IgD-negative memory B cell (primary cell): ENCODE measurements around the gene IGF2. TPM values are rescaled to one million over a fixed set of nuclear protein-coding genes. Genes with fewer than 3 reads are reported as not detected.
A peak's percentile ranks its signal among the peaks of the same experiment; 100 is the strongest.

Experiments used
- H3K27ac Mint-ChIP-seq, 3 donors: one replicate each; pipeline ENCODE4 v1.8.0; 2020 to 2022; ENCODE audit warnings: mild to moderate bottlenecking in 3 of 3, mixed read lengths in 3 of 3, moderate library complexity in 1 of 3
- H3K27me3 Mint-ChIP-seq: one replicate; pipeline ENCODE4 v1.8.0; 2021; ENCODE audit warnings: mixed read lengths
- H3K36me3 Mint-ChIP-seq: one replicate; pipeline ENCODE4 v1.8.0; 2020; ENCODE audit warnings: mild to moderate bottlenecking, mixed read lengths
- H3K4me1 Mint-ChIP-seq, 3 donors: one replicate each; pipeline ENCODE4 v1.8.0; 2020 to 2022; ENCODE audit warnings: mixed read lengths in 3 of 3, mild to moderate bottlenecking in 1 of 3
- H3K4me3 Mint-ChIP-seq, 4 donors: one replicate each; pipeline ENCODE4 v1.8.0; 2020 to 2022; ENCODE audit warnings: mild to moderate bottlenecking in 4 of 4, mixed read lengths in 4 of 4, moderate library complexity in 3 of 4
- H3K9me3 Mint-ChIP-seq, 3 donors: one replicate each; pipeline ENCODE4 v1.8.0; 2020 to 2021; ENCODE audit warnings: mixed read lengths in 3 of 3, mild to moderate bottlenecking in 1 of 3
- polyA plus RNA-seq: library from polyadenylated mRNA; unstranded; fragments of 300-500 nt; fragmentation: Illumina TruSeq; gene quantifications from one replicate; pipeline ENCODE4 v1.2.3, GENCODE V29; 2021

Gene IGF2
- polyA plus RNA-seq, 1 donor from 2014 or later: not detected

GRCh38 chr11:2175659-2176058 lies 36.5 kb upstream of the IGF2 start:
- Mint-ChIP-seq H3K9me3 (no peaks in the 10 kb centered on the region), H3K27me3 (peaks cover 2% of the 10 kb centered on the region), H3K4me1 (no peaks in the 10 kb centered on the region), H3K27ac (no peak overlapping the region), H3K36me3 (no peaks in the 10 kb centered on the region), H3K4me3 (no peak overlapping the region)

GRCh38 chr11:2174361-2174760 lies 35.2 kb upstream of the IGF2 start:
- Mint-ChIP-seq H3K4me1 (no peaks in the 10 kb centered on the region), H3K27me3 (peaks cover 2% of the 10 kb centered on the region), H3K27ac (no peak overlapping the region), H3K4me3 (no peak overlapping the region), H3K36me3 (no peaks in the 10 kb centered on the region), H3K9me3 (no peaks in the 10 kb centered on the region)

- Mint-ChIP-seq H3K4me3 (no peak overlapping the region), H3K4me1 (no peaks in the 10 kb centered on the region), H3K27me3 (peaks cover 2% of the 10 kb centered on the region), H3K9me3 (no peaks in the 10 kb centered on the region), H3K27ac (no peak overlapping the region), H3K36me3 (no peaks in the 10 kb centered on the region)
These were observed 34.6 kb upstream of the IGF2 start for GRCh38 chr11:2173761-2174160.

- Mint-ChIP-seq H3K9me3 (no peaks in the 10 kb centered on the region), H3K4me3 (no peak overlapping the region), H3K36me3 (no peaks in the 10 kb centered on the region), H3K4me1 (no peaks in the 10 kb centered on the region), H3K27ac (no peak overlapping the region), H3K27me3 (peaks cover 2% of the 10 kb centered on the region)
These were observed 34.0 kb upstream of the IGF2 start for GRCh38 chr11:2173150-2173693.

- Mint-ChIP-seq H3K27me3 (peaks cover 2% of the 10 kb centered on the region), H3K4me1 (no peaks in the 10 kb centered on the region), H3K27ac (no peak overlapping the region), H3K36me3 (no peaks in the 10 kb centered on the region), H3K9me3 (no peaks in the 10 kb centered on the region), H3K4me3 (no peak overlapping the region)
These were observed 33.5 kb upstream of the IGF2 start for GRCh38 chr11:2172676-2173075.

- Mint-ChIP-seq H3K36me3 (no peaks in the 10 kb centered on the region), H3K9me3 (no peaks in the 10 kb centered on the region), H3K4me3 (no peak within 1 kb of the TSS), H3K4me1 (no peaks in the 10 kb centered on the region), H3K27me3 (peaks cover 2% of the 10 kb centered on the region), H3K27ac (no peak within 1 kb of the TSS)
These were observed 32.4 kb upstream of the IGF2 start, which contains the start of gene TH for GRCh38 chr11:2171591-2172003. TH (minus strand) TSS chr11:2171815; CDS start chr11:2171786, 29 bp downstream.

GRCh38 chr11:2169626-2170570 lies 30.7 kb upstream of the IGF2 start:
- H3K9me3 Mint-ChIP-seq: no peaks in the 10 kb centered on the region
- peaks cover 2% of the 10 kb centered on the region for H3K27me3 Mint-ChIP-seq
- H3K4me1 Mint-ChIP-seq: no peaks in the 10 kb centered on the region
- H3K36me3 Mint-ChIP-seq: no peaks in the 10 kb centered on the region
- H3K4me3 Mint-ChIP-seq: no peak overlapping the region
- no peak overlapping the region for H3K27ac Mint-ChIP-seq

GRCh38 chr11:2169005-2169378 lies 29.8 kb upstream of the IGF2 start:
- Mint-ChIP-seq H3K4me1 (no peaks in the 10 kb centered on the region), H3K9me3 (no peaks in the 10 kb centered on the region), H3K4me3 (no peak overlapping the region), H3K27ac (no peak overlapping the region), H3K36me3 (no peaks in the 10 kb centered on the region), H3K27me3 (peaks cover 2% of the 10 kb centered on the region)

GRCh38 chr11:2168286-2169004 lies 29.3 kb upstream of the IGF2 start:
- Mint-ChIP-seq H3K27me3 (peaks cover 2% of the 10 kb centered on the region), H3K9me3 (no peaks in the 10 kb centered on the region), H3K4me3 (no peak overlapping the region), H3K27ac (no peak overlapping the region), H3K4me1 (no peaks in the 10 kb centered on the region), H3K36me3 (no peaks in the 10 kb centered on the region)

- Mint-ChIP-seq H3K27me3 (peaks cover 2% of the 10 kb centered on the region), H3K27ac (no peak overlapping the region), H3K4me1 (no peaks in the 10 kb centered on the region), H3K36me3 (no peaks in the 10 kb centered on the region), H3K9me3 (no peaks in the 10 kb centered on the region), H3K4me3 (peak overlapping the region in 1 of 4 donors; percentile 28)
These were observed 28.2 kb upstream of the IGF2 start for GRCh38 chr11:2167141-2168045.

GRCh38 chr11:2166091-2166851 lies 27.1 kb upstream of the IGF2 start:
- Mint-ChIP-seq H3K4me3 (no peak overlapping the region), H3K36me3 (no peaks in the 10 kb centered on the region), H3K4me1 (no peaks in the 10 kb centered on the region), H3K27me3 (peaks cover 2% of the 10 kb centered on the region), H3K9me3 (no peaks in the 10 kb centered on the region), H3K27ac (no peak overlapping the region)

- Mint-ChIP-seq H3K27ac (no peak overlapping the region), H3K4me1 (no peaks in the 10 kb centered on the region), H3K27me3 (peaks cover 2% of the 10 kb centered on the region), H3K36me3 (no peaks in the 10 kb centered on the region), H3K9me3 (no peaks in the 10 kb centered on the region), H3K4me3 (no peak overlapping the region)
These were observed 26.4 kb upstream of the IGF2 start for GRCh38 chr11:2165571-2165970.

- no peaks in the 10 kb centered on the region for H3K36me3 Mint-ChIP-seq
- H3K4me3 Mint-ChIP-seq: no peak overlapping the region
- H3K27ac Mint-ChIP-seq: no peak overlapping the region
- H3K4me1 Mint-ChIP-seq: no peaks in the 10 kb centered on the region
- H3K27me3 Mint-ChIP-seq: peaks cover 2% of the 10 kb centered on the region
- no peaks in the 10 kb centered on the region for H3K9me3 Mint-ChIP-seq
These were observed 25.8 kb upstream of the IGF2 start for GRCh38 chr11:2164861-2165555.

GRCh38 chr11:2164081-2164480 lies 24.9 kb upstream of the IGF2 start:
- H3K4me1 Mint-ChIP-seq: no peaks in the 10 kb centered on the region
- H3K36me3 Mint-ChIP-seq: no peaks in the 10 kb centered on the region
- no peak overlapping the region for H3K27ac Mint-ChIP-seq
- peaks cover 2% of the 10 kb centered on the region for H3K27me3 Mint-ChIP-seq
- H3K9me3 Mint-ChIP-seq: no peaks in the 10 kb centered on the region
- no peak overlapping the region for H3K4me3 Mint-ChIP-seq
